Lower leg skin (tissue), 3 donors: Measurements from ENCODE around the gene TRAK1.

Source experiments
- POLR2A ChIP-seq, 2 donors: fragments of 450-650 bp; IDR thresholded peaks; one replicate each; pipeline ENCODE4 v1.6.1; 2016 to 2017; ENCODE audit warnings: antibody characterized with exemption in 2 of 2, mild to moderate bottlenecking in 1 of 2, moderate library complexity in 1 of 2
- TF ChIP-seq, protein P1 (sequence below), 3 donors: fragments of 450-650 bp; IDR thresholded peaks; one replicate each; pipeline ENCODE4 v1.5.1; 2016; ENCODE audit warnings: antibody characterized with exemption in 3 of 3, mild to moderate bottlenecking in 3 of 3, moderate library complexity in 2 of 3

DNA sequence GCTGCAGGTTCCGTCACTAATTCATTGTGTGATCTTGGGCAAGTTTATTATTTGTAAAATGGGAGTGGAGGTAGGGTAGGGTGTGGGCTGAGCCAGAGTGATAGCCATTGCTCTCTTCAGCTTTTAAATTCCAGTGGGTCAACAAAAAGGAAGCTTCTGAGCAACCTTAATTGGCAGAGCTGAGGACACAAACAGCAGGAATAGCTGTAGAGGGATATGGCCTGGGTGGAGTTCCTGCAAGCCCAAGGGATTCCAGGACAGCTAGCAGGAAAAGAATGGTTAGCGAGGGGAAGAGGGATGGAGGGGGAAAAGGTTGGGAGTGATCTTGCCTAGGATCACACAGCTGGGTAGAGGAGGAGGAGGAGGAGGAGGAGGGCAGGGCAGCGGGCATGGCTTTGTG is 163.4 kb downstream of the TRAK1 start:
- TF ChIP-seq, protein P1, sequence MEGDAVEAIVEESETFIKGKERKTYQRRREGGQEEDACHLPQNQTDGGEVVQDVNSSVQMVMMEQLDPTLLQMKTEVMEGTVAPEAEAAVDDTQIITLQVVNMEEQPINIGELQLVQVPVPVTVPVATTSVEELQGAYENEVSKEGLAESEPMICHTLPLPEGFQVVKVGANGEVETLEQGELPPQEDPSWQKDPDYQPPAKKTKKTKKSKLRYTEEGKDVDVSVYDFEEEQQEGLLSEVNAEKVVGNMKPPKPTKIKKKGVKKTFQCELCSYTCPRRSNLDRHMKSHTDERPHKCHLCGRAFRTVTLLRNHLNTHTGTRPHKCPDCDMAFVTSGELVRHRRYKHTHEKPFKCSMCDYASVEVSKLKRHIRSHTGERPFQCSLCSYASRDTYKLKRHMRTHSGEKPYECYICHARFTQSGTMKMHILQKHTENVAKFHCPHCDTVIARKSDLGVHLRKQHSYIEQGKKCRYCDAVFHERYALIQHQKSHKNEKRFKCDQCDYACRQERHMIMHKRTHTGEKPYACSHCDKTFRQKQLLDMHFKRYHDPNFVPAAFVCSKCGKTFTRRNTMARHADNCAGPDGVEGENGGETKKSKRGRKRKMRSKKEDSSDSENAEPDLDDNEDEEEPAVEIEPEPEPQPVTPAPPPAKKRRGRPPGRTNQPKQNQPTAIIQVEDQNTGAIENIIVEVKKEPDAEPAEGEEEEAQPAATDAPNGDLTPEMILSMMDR (IDR thresholded peaks at IDR 0.05): no peak
- TF ChIP-seq POLR2A (IDR thresholded peaks at IDR 0.05): no peak
